C4-2B (cell line): ENCODE data around the gene NPFF.

ENCODE experiments used
- ZFX ChIP-seq: fragments of 450-650 bp; IDR thresholded peaks from 2 replicates; pipeline ENCODE4 v1.6.1; 2017
- TF ChIP-seq, protein P1 (sequence below): fragments of 450-650 bp; conservative IDR thresholded peaks from 2 replicates; pipeline ENCODE4 v1.5.1; 2017; ENCODE audit warnings: mild to moderate bottlenecking

- TF ChIP-seq, protein P1, sequence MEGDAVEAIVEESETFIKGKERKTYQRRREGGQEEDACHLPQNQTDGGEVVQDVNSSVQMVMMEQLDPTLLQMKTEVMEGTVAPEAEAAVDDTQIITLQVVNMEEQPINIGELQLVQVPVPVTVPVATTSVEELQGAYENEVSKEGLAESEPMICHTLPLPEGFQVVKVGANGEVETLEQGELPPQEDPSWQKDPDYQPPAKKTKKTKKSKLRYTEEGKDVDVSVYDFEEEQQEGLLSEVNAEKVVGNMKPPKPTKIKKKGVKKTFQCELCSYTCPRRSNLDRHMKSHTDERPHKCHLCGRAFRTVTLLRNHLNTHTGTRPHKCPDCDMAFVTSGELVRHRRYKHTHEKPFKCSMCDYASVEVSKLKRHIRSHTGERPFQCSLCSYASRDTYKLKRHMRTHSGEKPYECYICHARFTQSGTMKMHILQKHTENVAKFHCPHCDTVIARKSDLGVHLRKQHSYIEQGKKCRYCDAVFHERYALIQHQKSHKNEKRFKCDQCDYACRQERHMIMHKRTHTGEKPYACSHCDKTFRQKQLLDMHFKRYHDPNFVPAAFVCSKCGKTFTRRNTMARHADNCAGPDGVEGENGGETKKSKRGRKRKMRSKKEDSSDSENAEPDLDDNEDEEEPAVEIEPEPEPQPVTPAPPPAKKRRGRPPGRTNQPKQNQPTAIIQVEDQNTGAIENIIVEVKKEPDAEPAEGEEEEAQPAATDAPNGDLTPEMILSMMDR, result no peak
- TF ChIP-seq ZFX, result no peak
Observed at GRCh38 chr12:53486736-53487487, 20.4 kb downstream of the NPFF start.
